Stimulated activated effector memory CD8-positive, alpha-beta T cell treated with anti-CD3 and anti-CD28 coated beads, Interleukin-12 subunit alpha, Interleukin-12 subunit beta, amount 100 ng/mL, for 72 hours (primary cell): ENCODE data around the gene DAB2IP.
"Not testable (repeated sequence)": the region's sequence is repeated elsewhere in the genome, so short reads cannot be mapped to it uniquely, and the experiment has no call there.

ENCODE experiments used
- ATAC-seq: fragments of 150-1000 bp; cut with Tn5 transposase; 2 replicates; pipeline ENCODE4 v1.10.0; 2021
- DNase-seq, 2 donors: peaks; one replicate each; pipeline ENCODE4 v3.0.0; 2021 to 2022; ENCODE audit warnings: low spot score in 2 of 2
- H3K27ac Mint-ChIP-seq: one replicate; pipeline ENCODE4 v1.8.0; 2022; ENCODE audit warnings: mild to moderate bottlenecking, mixed read lengths
- H3K36me3 Mint-ChIP-seq: one replicate; pipeline ENCODE4 v1.8.0; 2022; ENCODE audit warnings: mild to moderate bottlenecking, mixed read lengths
- H3K4me1 Mint-ChIP-seq: one replicate; pipeline ENCODE4 v1.8.0; 2022; ENCODE audit warnings: mixed read lengths
- H3K4me3 Mint-ChIP-seq: one replicate; pipeline ENCODE4 v1.8.0; 2022; ENCODE audit warnings: mild to moderate bottlenecking, mixed read lengths
- H3K9me3 Mint-ChIP-seq: one replicate; pipeline ENCODE4 v1.8.0; 2022; ENCODE audit warnings: mixed read lengths

Gene DAB2IP

GRCh38 chr9:121619545-121620324, 31.7 kb upstream of the DAB2IP start:
- H3K9me3 Mint-ChIP-seq, result no peaks in the 10 kb centered on the region
- no peaks in the 10 kb centered on the region for H3K4me1 Mint-ChIP-seq
- no peak for DNase-seq
- H3K4me3 Mint-ChIP-seq, result no peak overlapping the region
- no peak overlapping the region for H3K27ac Mint-ChIP-seq
- no peaks in the 10 kb centered on the region for H3K36me3 Mint-ChIP-seq
- ATAC-seq, result no peak

- Mint-ChIP-seq H3K9me3 (no peaks in the 10 kb centered on the region), H3K36me3 (no peaks in the 10 kb centered on the region), H3K27ac (no peak overlapping the region), H3K4me3 (no peak overlapping the region), H3K4me1 (no peaks in the 10 kb centered on the region)
- no peak for ATAC-seq
- DNase-seq, result no peak
Observed at GRCh38 chr9:121620325-121620673, 31.1 kb upstream of the DAB2IP start.

- DNase-seq (no peak), ATAC-seq (no peak)
- H3K36me3 Mint-ChIP-seq, result no peaks in the 10 kb centered on the region
- H3K4me3 Mint-ChIP-seq, result no peak overlapping the region
- H3K4me1 Mint-ChIP-seq, result no peaks in the 10 kb centered on the region
- no peaks in the 10 kb centered on the region for H3K9me3 Mint-ChIP-seq
- no peak overlapping the region for H3K27ac Mint-ChIP-seq
Observed at GRCh38 chr9:121620777-121621449, 30.5 kb upstream of the DAB2IP start.

- no peak for DNase-seq
- ATAC-seq, result no peak
- no peaks in the 10 kb centered on the region for H3K9me3 Mint-ChIP-seq
- H3K36me3 Mint-ChIP-seq, result no peaks in the 10 kb centered on the region
- H3K4me1 Mint-ChIP-seq, result no peaks in the 10 kb centered on the region
- H3K27ac Mint-ChIP-seq, result no peak overlapping the region
- H3K4me3 Mint-ChIP-seq, result no peak overlapping the region
Observed at GRCh38 chr9:121622387-121623203, 28.8 kb upstream of the DAB2IP start.

GRCh38 chr9:121623430-121623829, 28.0 kb upstream of the DAB2IP start:
- not testable (repeated sequence) for ATAC-seq, H3K4me1 Mint-ChIP-seq, H3K27ac Mint-ChIP-seq, H3K4me3 Mint-ChIP-seq, H3K9me3 Mint-ChIP-seq, DNase-seq, H3K36me3 Mint-ChIP-seq

- H3K36me3 Mint-ChIP-seq, result no peaks in the 10 kb centered on the region
- no peak for ATAC-seq
Observed at GRCh38 chr9:121625590-121625989, 25.8 kb upstream of the DAB2IP start.

GRCh38 chr9:121626012-121626411, 25.4 kb upstream of the DAB2IP start:
- no peak overlapping the region for H3K4me3 Mint-ChIP-seq
- ATAC-seq (no peak), DNase-seq (no peak)
- no peaks in the 10 kb centered on the region for H3K36me3 Mint-ChIP-seq
- no peak overlapping the region for H3K27ac Mint-ChIP-seq
- no peaks in the 10 kb centered on the region for H3K4me1 Mint-ChIP-seq
- H3K9me3 Mint-ChIP-seq, result no peaks in the 10 kb centered on the region

More at GRCh38 chr9:121625590-121625989, 25.8 kb upstream of the DAB2IP start:
- no peak overlapping the region for H3K27ac Mint-ChIP-seq
- H3K9me3 Mint-ChIP-seq, result no peaks in the 10 kb centered on the region
- H3K4me3 Mint-ChIP-seq, result no peak overlapping the region
- H3K4me1 Mint-ChIP-seq, result no peaks in the 10 kb centered on the region
- DNase-seq, result no peak

- Mint-ChIP-seq H3K4me1 (no peaks in the 10 kb centered on the region), H3K36me3 (no peaks in the 10 kb centered on the region), H3K4me3 (no peak overlapping the region), H3K27ac (no peak overlapping the region), H3K9me3 (no peaks in the 10 kb centered on the region)
- no peak for ATAC-seq
- no peak for DNase-seq
Observed at GRCh38 chr9:121627427-121627826, 24.0 kb upstream of the DAB2IP start.

- no peak for ATAC-seq
- Mint-ChIP-seq H3K4me3 (no peak overlapping the region), H3K9me3 (no peaks in the 10 kb centered on the region), H3K27ac (no peak overlapping the region), H3K36me3 (no peaks in the 10 kb centered on the region), H3K4me1 (no peaks in the 10 kb centered on the region)
- no peak for DNase-seq
Observed at GRCh38 chr9:121628401-121628800, 23.0 kb upstream of the DAB2IP start.

- no peaks in the 10 kb centered on the region for H3K9me3 Mint-ChIP-seq
- DNase-seq, result no peak
- no peak for ATAC-seq
- H3K4me1 Mint-ChIP-seq, result peaks cover 11% of the 10 kb centered on the region
- no peaks in the 10 kb centered on the region for H3K36me3 Mint-ChIP-seq
- no peak overlapping the region for H3K4me3 Mint-ChIP-seq
- no peak overlapping the region for H3K27ac Mint-ChIP-seq
Observed at GRCh38 chr9:121631115-121631514, 20.3 kb upstream of the DAB2IP start.

- Mint-ChIP-seq H3K27ac (no peak overlapping the region), H3K36me3 (no peaks in the 10 kb centered on the region), H3K9me3 (no peaks in the 10 kb centered on the region), H3K4me3 (no peak overlapping the region), H3K4me1 (peaks cover 11% of the 10 kb centered on the region)
- DNase-seq, result no peak
- no peak for ATAC-seq
Observed at GRCh38 chr9:121631978-121632418, 19.4 kb upstream of the DAB2IP start.

- no peak overlapping the region for H3K4me3 Mint-ChIP-seq
- ATAC-seq (no peak), DNase-seq (no peak)
- H3K27ac Mint-ChIP-seq, result peak overlapping the region; percentile 55
- H3K9me3 Mint-ChIP-seq, result no peaks in the 10 kb centered on the region
- H3K36me3 Mint-ChIP-seq, result no peaks in the 10 kb centered on the region
- peaks cover 11% of the 10 kb centered on the region for H3K4me1 Mint-ChIP-seq
Observed at GRCh38 chr9:121633119-121633714, 18.2 kb upstream of the DAB2IP start.

GRCh38 chr9:121633736-121634135, 17.7 kb upstream of the DAB2IP start:
- Mint-ChIP-seq H3K4me3 (no peak overlapping the region), H3K27ac (peak overlapping the region; percentile 55)

GRCh38 chr9:121634329-121635261, 16.8 kb upstream of the DAB2IP start:
- peak overlapping the region; percentile 37 for H3K27ac Mint-ChIP-seq
- peaks cover 11% of the 10 kb centered on the region for H3K4me1 Mint-ChIP-seq
- ATAC-seq (peak; percentile 48), DNase-seq (no peak)
- H3K36me3 Mint-ChIP-seq, result peaks cover 6% of the 10 kb centered on the region
- H3K4me3 Mint-ChIP-seq, result no peak overlapping the region
- H3K9me3 Mint-ChIP-seq, result no peaks in the 10 kb centered on the region

More at GRCh38 chr9:121633736-121634135, 17.7 kb upstream of the DAB2IP start:
- DNase-seq (no peak), ATAC-seq (no peak)
- no peaks in the 10 kb centered on the region for H3K9me3 Mint-ChIP-seq
- H3K36me3 Mint-ChIP-seq, result peaks cover 5% of the 10 kb centered on the region
- H3K4me1 Mint-ChIP-seq, result peaks cover 11% of the 10 kb centered on the region
